Testis (tissue), 3 donors: ENCODE data around the gene NR1H4. TPM values are rescaled to one million over a fixed set of nuclear protein-coding genes. Genes with fewer than 3 reads are reported as not detected.

Experiments used
- DNase-seq: peaks from one replicate; pipeline ENCODE4 v3.0.0-alpha.2; 2019
- H3K27ac ChIP-seq, 2 donors: fragments of 200-600 bp; sonication (generic); one replicate each; pipeline ENCODE4 v1.5.1; 2019
- H3K27me3 ChIP-seq: fragments of 200-600 bp; sonication (generic); one replicate; pipeline ENCODE4 v1.5.1; 2019
- H3K36me3 ChIP-seq: fragments of 200-600 bp; sonication (generic); one replicate; pipeline ENCODE4 v1.5.1; 2017; ENCODE audit warnings: low read depth; ENCODE audit errors: missing control alignments
- H3K4me1 ChIP-seq: fragments of 200-600 bp; sonication (generic); one replicate; pipeline ENCODE4 v1.5.1; 2019
- H3K4me3 ChIP-seq, 2 donors: fragments of 200-600 bp; sonication (generic); one replicate each; pipeline ENCODE4 v1.5.1; 2017 to 2019
- H3K9me3 ChIP-seq: fragments of 200-600 bp; sonication (generic); one replicate; pipeline ENCODE4 v1.5.1; 2017
- CTCF ChIP-seq, 3 experiments: fragments of 450-650 bp in 2 of 3; fragments of 200-600 bp in 1 of 3; sonication (generic) in 1 of 3; IDR thresholded peaks; one replicate each; pipeline ENCODE4 v1.5.1; 2016 to 2019; ENCODE audit warnings: antibody characterized with exemption in 3 of 3, mild to moderate bottlenecking in 2 of 3, moderate library complexity in 1 of 3
- POLR2A ChIP-seq: fragments of 450-650 bp; IDR thresholded peaks from one replicate; pipeline ENCODE4 v1.6.1; 2017; ENCODE audit warnings: antibody characterized with exemption, mild to moderate bottlenecking, moderate library complexity
- whole genome bisulfite sequencing, 2 donors: methylation state at CpG; one replicate each; pipeline ENCODE4 v1.1.5; 2018; 5-methylcytosine and 5-hydroxymethylcytosine counted together
- intact Hi-C: fragments of 100-400 bp; cut with DNase I; formaldehyde crosslinking; loops from one replicate; pipeline ENCODE4 v1.15.1; 2023; ENCODE audit warnings: low total_unique reads
- polyA plus RNA-seq: library from polyadenylated mRNA; stranded (reverse); fragments of 350-450 nt; fragmentation: Illumina TruSeq; extraction: RNeasy Lipid Tissue Mini Kit (QIAGEN cat#74804); gene quantifications from one replicate; pipeline ENCODE4 v1.2.3, GENCODE V29; 2014; ENCODE audit warnings: low read depth, low replicate concordance; ENCODE audit not compliant: insufficient read depth
- total RNA-seq, 2 donors: library from RNA; depleted of rRNA; stranded (reverse); fragments of >200 nt; gene quantifications; one replicate each; pipeline ENCODE4 v1.2.3, GENCODE V29; 2016

Gene NR1H4
- total and polyA plus RNA-seq, 3 donors from 2014 or later: 0.43 to 1.3 (median 0.66) TPM

DNA sequence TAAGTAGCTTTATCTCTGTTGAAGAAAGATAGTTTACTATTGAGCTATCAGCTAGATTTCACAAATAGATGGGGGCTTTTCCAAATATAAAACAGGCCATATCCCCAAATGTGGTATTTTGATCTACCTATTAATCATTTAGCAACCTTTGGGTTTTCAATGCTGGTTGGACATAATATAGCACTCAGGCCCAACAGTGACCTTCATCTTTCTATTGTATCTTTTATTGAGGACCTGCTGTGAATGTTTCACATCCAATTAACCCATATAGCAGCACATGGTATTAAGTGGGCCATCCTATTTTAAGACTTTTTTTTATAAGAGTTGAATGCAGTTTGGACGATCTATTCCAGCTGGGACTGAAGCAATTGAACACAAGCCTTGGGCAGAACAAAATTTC lies 10.0 kb upstream of the NR1H4 start:
- Histone ChIP-seq H3K9me3 (no peaks in the 10 kb centered on the region), H3K4me1 (no peaks in the 10 kb centered on the region), H3K27me3 (no peaks in the 10 kb centered on the region), H3K4me3 (no peak overlapping the region), H3K36me3 (no peaks in the 10 kb centered on the region), H3K27ac (no peak overlapping the region)
- 70 to 77% methylated on average over 1 of the region's 1 CpG for WGBS, 2 donors
- DNase-seq: no peak
- TF ChIP-seq CTCF (IDR thresholded peaks at IDR 0.05): no peak
- TF ChIP-seq POLR2A: no peak
- intact Hi-C loops: no loop called here

GRCh38 chr12:100464529-100464928 lies 9.1 kb upstream of the NR1H4 start:
- DNase-seq: no peak
- Histone ChIP-seq H3K9me3 (no peaks in the 10 kb centered on the region), H3K4me3 (no peak overlapping the region), H3K27ac (no peak overlapping the region), H3K27me3 (no peaks in the 10 kb centered on the region), H3K4me1 (no peaks in the 10 kb centered on the region), H3K36me3 (no peaks in the 10 kb centered on the region)
- TF ChIP-seq CTCF (IDR thresholded peaks at IDR 0.05) (no peak), POLR2A (no peak)
- intact Hi-C loops: no loop called here
- WGBS, 2 donors: 91 to 94% methylated on average over 1 of the region's 1 CpG

GRCh38 chr12:100468126-100468525 lies 5.5 kb upstream of the NR1H4 start:
- intact Hi-C loops: no loop called here
- TF ChIP-seq POLR2A (no peak), CTCF (IDR thresholded peaks at IDR 0.05) (no peak)

DNA sequence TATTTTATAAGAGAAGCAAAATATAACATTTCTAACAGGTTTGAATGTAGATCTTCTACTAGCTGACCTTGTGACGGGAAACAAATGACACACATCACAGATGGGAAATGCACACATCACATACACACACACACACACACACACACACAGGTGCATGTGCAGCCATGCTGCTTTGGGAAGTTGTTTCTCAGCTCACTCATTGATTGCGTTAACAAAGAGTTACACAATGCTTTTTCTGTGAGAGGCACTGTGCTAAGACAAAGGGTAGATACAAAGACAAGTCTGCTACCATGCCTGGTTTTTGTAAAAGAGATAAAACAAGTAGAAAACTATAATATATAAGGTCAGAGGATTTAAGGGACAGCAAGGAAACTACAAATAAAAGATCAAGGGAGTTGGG lies 1.3 kb upstream of the NR1H4 start:
- 85 to 86% methylated on average over 2 of the region's 2 CpGs for WGBS, 2 donors
- DNase-seq: no peak

More at GRCh38 chr12:100468126-100468525, 5.5 kb upstream of the NR1H4 start:
- Histone ChIP-seq H3K4me3 (no peak overlapping the region), H3K27ac (no peak overlapping the region), H3K9me3 (no peaks in the 10 kb centered on the region), H3K4me1 (no peaks in the 10 kb centered on the region), H3K36me3 (no peaks in the 10 kb centered on the region), H3K27me3 (no peaks in the 10 kb centered on the region)
- DNase-seq: no peak

More for the DNA sequence above, 1.3 kb upstream of the NR1H4 start:
- H3K27ac ChIP-seq: no peak overlapping the region
- H3K27me3 ChIP-seq: no peaks in the 10 kb centered on the region
- H3K36me3 ChIP-seq: no peaks in the 10 kb centered on the region
- TF ChIP-seq POLR2A: no peak
- no peak for TF ChIP-seq CTCF (IDR thresholded peaks at IDR 0.05)
- no peaks in the 10 kb centered on the region for H3K9me3 ChIP-seq
- H3K4me1 ChIP-seq: no peaks in the 10 kb centered on the region
- intact Hi-C loops: no loop called here
- no peak overlapping the region for H3K4me3 ChIP-seq
